Inferior parietal cortex (tissue), 1 donor: Measurements from ENCODE around the gene SAP130.

Experiments used
- DNase-seq: peaks from one replicate; pipeline ENCODE4 v3.0.0-alpha.2; 2016; ENCODE audit errors: extremely low spot score

SAP130 gene

DNA sequence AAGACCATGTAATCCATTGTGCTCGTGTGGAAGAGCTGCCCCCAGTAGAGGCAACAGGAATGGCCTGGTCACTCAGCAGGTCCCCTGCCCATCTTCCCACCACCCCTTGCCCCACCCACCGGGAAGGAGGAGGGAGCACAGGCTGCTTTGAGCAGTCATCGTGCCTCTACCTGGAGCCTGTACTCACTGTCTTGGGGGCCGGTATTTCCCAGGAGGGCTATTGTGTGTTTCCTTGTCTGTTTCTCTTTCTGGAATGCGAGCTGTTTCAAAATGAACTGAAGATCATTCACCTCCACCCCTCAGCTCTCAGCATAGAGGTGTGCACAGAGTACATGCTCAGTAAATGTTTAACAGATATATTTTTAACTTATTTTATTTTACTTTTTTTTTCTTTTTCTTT lies 134.4 kb downstream of the SAP130 start:
- no peak for DNase-seq

DNA sequence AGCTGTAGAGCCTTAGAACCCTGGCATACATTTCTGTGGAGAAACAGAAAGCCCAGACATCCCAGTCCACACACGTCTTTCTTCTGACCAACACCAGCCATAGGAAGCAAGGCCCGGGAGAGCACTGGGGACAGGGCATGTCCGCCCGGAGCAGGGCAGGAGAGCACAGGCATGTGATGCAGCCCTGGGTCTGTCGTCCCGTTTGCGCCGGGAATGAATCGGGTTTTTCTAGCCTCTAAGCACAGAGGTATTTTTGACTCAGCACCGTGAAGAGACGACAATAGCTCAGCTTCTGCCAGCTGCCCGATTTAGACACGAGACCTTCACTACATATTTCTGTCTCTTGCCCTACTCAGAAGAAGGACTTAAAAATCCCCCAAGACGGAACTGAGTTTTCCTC lies 134.8 kb downstream of the SAP130 start:
- no peak for DNase-seq

DNA sequence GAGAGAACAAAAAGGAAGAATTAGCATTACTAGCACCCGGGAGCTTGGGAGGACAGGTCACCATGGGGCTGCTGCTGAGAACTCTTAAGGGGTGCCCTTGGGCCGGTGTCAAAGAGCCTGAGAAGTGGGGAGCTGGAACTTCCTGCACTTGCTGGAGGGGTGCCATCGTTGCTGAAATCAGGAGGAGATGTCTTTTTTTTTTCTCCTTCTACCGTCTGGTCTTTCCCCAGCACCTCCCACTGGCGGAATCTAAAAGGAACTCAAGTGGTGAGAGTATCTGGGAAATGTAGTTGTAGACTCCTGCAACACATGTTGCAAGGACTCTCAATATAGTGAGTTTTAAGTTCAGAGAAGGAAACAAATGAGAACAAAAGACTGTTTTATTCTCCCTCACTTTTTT lies 136.0 kb downstream of the SAP130 start:
- no peak for DNase-seq
